GM12801 (cell line): ENCODE data around the gene CLGN.

Source experiments
- TF ChIP-seq, protein P1 (sequence below): IDR thresholded peaks from one replicate; pipeline ENCODE4 v1.5.1; 2011; ENCODE audit warnings: control low read depth; ENCODE audit not compliant: insufficient read length; ENCODE audit errors: extremely low read depth

The CLGN gene

DNA sequence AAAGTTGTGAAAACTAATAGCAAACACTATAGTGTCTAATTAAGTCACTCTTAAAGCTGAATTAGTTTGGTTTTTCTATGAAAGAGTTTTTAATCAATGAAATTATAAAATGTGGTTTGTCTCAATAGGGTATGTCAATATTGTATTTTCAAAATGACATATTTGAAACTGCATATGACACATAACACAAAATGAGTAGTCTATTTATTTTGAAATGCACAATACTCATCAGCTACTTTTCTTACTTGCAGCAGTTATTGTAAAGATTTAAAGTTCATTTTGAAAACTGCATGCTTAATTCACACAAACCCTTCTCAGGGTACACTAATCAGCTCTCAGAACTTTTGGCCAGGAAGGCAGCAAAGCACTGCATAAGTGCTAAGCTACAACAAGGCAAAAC lies 21.2 kb downstream of the CLGN start:
- TF ChIP-seq, protein P1, sequence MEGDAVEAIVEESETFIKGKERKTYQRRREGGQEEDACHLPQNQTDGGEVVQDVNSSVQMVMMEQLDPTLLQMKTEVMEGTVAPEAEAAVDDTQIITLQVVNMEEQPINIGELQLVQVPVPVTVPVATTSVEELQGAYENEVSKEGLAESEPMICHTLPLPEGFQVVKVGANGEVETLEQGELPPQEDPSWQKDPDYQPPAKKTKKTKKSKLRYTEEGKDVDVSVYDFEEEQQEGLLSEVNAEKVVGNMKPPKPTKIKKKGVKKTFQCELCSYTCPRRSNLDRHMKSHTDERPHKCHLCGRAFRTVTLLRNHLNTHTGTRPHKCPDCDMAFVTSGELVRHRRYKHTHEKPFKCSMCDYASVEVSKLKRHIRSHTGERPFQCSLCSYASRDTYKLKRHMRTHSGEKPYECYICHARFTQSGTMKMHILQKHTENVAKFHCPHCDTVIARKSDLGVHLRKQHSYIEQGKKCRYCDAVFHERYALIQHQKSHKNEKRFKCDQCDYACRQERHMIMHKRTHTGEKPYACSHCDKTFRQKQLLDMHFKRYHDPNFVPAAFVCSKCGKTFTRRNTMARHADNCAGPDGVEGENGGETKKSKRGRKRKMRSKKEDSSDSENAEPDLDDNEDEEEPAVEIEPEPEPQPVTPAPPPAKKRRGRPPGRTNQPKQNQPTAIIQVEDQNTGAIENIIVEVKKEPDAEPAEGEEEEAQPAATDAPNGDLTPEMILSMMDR: no peak

DNA sequence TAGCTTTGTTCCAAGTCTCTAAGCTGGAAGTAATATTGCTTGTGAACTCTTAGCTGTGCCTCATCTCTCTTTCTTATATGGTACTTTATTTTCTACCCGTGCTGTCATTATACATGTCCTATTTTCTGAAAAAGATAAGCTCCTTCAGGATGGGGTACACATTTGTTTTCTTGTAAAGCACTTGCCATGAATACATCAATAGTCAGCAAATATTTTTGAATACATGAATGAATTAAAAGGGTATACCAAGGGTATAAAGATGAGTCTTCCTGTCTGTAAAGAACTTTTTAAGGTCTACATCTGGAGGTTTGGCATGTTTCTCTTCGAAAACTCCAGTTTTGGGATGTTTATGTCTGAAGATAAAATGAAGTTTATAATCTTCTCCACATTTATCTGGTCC lies 27.3 kb downstream of the CLGN start:
- TF ChIP-seq, protein P1: no peak

DNA sequence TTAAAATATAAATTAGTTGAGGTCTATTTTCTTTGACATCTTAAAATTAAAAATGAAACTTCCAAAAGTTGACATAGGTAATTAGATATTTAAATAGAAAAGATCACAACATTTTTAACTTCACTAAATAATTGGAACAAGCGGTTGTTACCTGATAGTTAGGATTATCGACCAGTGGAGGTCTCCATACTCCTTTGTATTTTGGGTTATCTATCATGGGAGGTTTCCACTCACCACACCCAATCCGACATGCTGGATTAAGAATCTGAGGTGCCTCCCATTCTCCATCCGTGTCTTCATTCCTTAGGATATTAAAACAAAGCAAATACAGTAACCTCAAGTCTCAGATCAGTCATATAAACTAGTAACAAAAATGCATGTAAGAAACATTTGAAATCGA lies 31.8 kb downstream of the CLGN start:
- TF ChIP-seq, protein P1: no peak

DNA sequence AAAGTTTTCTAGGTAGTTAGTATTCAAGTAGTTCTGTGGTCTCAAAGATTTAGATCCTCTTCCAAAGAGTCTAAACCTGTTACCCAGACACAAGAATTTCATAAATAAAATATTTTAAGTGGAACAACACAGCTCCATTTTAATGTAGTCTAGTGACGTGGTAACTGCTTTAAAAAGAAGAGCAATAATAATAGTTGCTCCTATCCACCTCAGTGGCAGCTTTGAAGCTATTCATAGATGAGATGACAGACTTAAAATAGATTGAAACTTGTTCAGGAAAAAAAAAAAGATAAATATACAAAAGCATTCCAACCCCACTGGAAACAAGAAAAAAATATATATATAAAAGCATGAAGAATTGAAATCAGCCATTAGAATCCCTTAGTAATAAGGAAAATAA lies 39.4 kb downstream of the CLGN start:
- TF ChIP-seq, protein P1: no peak

DNA sequence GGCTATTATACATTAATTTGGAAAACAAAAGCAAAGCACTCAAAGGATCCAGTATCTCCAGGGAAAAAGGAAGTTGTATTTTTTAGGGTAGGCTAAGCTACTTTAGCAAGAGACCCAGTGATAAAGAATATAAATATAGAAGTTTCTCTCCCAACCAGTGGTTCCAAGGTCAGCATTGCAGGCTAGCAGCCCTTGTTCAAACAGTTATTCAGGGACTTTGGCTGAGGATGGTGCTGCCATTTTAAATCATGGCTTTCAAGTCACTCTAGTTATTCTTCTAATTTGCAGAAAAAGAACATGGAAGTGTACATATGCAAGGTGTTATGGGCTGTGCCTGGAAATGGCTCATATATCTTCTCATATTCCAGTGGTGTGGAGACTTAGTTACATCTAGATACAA lies 44.7 kb downstream of the CLGN start:
- TF ChIP-seq, protein P1: no peak

DNA sequence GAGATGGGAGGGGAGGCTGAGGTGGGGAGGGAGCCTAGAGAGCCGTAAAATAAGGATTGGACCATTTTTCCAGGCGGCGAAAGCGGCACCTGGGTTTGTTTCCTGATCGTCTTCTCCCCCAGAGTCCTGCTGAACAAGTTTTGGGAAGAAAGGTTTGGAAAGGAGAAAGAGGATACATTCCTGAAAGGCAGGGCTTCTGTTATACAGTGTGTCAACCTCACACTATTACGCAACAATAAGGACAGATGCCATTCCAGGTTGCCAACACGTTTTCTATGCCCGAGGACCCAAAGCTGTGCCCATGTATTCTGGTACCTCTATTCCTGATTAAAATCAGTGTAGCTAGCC lies 53.3 kb downstream of the CLGN start:
- TF ChIP-seq, protein P1: no peak

DNA sequence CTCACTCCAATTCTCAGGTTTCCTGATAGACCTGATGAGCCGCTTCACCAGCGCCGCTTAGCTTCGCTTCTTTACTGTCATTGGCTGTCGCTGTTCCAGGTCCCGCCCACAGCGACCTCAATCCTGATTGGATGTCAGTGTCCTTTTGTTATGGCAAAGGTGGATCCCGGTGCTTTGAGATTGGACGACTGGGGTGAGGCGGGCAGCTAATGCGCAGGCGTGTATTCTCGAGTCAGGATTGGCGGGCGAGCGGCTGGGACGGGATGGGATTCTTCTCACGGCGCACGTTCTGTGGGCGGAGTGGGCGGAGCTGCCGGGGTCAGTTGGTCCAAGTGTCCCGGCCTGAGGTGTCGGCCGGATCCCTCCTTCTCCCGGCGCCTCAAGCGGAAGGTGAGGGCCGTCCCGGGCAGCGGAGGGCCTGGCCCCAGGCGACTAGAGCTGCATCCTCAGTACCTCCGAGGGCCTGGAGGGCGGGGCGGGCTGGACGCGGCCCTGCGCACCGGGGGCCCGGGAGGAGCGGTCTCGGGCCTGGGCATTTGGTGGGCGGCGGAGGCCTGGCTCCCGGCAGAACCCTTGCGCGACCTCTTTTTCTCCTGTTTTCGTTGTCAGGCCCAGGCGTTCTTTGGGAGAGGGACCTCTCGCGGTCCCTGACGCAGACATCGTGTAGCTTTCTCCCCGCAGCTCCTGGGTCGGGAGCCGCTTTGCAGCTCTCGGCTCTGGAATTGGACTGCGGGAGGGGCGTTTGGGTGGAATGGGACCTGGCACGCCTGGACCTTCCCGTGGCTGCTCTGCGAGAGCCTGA lies 53.9 kb downstream of the CLGN start, which contains the start of gene SCOC:
Gene SCOC (plus strand): TSS at position 319 of the 802 bp plus-strand sequence. CDS start 5,525 bp downstream, outside the sequence.
- TF ChIP-seq, protein P1: no peak
